ENCODE measurements around the gene MAEA. TPM values are rescaled to one million over a fixed set of nuclear protein-coding genes. Genes with fewer than 3 reads are reported as not detected.

The MAEA gene
- total and polyA plus RNA-seq, 4 donors = 20.9 to 33.9 (median 29.8) TPM

DNA sequence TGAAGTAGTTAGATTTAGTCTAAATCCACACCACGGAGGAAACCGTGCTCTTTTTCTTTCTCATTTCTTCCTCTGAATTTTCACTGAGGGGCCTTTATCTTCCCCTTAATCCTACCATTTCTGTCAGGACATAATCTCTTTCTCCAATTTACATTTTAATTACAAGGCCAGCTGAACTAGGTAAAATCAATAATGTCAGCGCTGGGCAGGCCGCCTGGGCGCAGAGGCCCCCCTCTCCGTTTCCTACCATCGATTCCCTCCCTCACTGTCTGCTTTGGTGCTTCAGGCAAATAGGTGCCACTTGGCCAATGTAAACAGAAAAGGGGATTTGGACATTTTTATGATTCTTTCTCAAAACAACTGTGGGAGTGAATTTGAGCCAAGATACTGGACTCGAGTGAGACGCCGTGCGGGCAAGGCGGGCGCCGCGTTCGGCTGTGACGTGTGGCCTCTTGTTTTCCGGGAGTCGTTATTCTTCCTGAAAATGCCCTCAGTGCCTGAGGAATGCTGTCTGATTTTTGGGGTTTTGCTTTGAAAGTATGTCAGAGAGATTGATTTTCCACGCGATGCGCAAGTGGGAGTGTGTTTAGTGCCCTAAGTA, 79.9 kb downstream of the MAEA start:
- Histone ChIP-seq H3K36me3 (ENCODE audit: control insufficient read depth in 4 of 4, insufficient read depth in 3 of 4, low read depth in 1 of 4, low read length in 3 of 4) (peaks cover 0 to 6% (median 3%) of the 10 kb centered on the region in 4 donors), H3K4me1 (ENCODE audit: control insufficient read depth in 4 of 4, insufficient read depth in 4 of 4, low read length in 3 of 4) (peaks cover 6 to 22% (median 9%) of the 10 kb centered on the region in 4 donors), H3K27ac (ENCODE audit: low read depth in 1 of 2, low read length in 2 of 2) (no peak overlapping the region), H3K9me3 (ENCODE audit: control insufficient read depth in 4 of 4, low read length in 3 of 4) (no peaks in the 10 kb centered on the region), H3K27me3 (ENCODE audit: control insufficient read depth in 4 of 4, insufficient read depth in 4 of 4, low read length in 3 of 4) (no peaks in the 10 kb centered on the region), H3K9ac (ENCODE audit: low read depth in 1 of 2, low read length in 2 of 2) (no peak overlapping the region), H3K4me3 (ENCODE audit: low read depth in 1 of 3, low read length in 3 of 3) (no peak overlapping the region)
- DNase-seq (ENCODE audit: low spot score) = no peak
- no peak for TF ChIP-seq GABPA (IDR thresholded peaks at IDR 0.05 in 1 of 2, conservative IDR thresholded peaks at IDR 0.05 in 1 of 2)
- peak; percentile 24 for TF ChIP-seq FOXA2 (IDR thresholded peaks at IDR 0.05)
- 48% methylated on average over 22 of the region's 22 CpGs for WGBS

GRCh38 chr4:1370321-1371124, 80.8 kb downstream of the MAEA start:
- H3K9ac ChIP-seq (ENCODE audit: low read depth in 1 of 2, low read length in 2 of 2) = no peak overlapping the region
- peaks cover 6 to 22% (median 9%) of the 10 kb centered on the region in 4 donors for H3K4me1 ChIP-seq (ENCODE audit: control insufficient read depth in 4 of 4, insufficient read depth in 4 of 4, low read length in 3 of 4)
- TF ChIP-seq TAF1 (conservative IDR thresholded peaks at IDR 0.05) = no peak
- peak in 1 of 2 donors; percentile 6 for TF ChIP-seq HNF4A (conservative IDR thresholded peaks at IDR 0.05)
- H3K4me3 ChIP-seq (ENCODE audit: low read depth in 1 of 3, low read length in 3 of 3) = no peak overlapping the region
- WGBS = 74% methylated on average over 29 of the region's 29 CpGs
- DNase-seq (ENCODE audit: low spot score) = no peak
- peaks cover 0 to 8% (median 4%) of the 10 kb centered on the region in 4 donors for H3K36me3 ChIP-seq (ENCODE audit: control insufficient read depth in 4 of 4, insufficient read depth in 3 of 4, low read depth in 1 of 4, low read length in 3 of 4)
- H3K9me3 ChIP-seq (ENCODE audit: control insufficient read depth in 4 of 4, low read length in 3 of 4) = no peaks in the 10 kb centered on the region
- no peak overlapping the region for H3K27ac ChIP-seq (ENCODE audit: low read depth in 1 of 2, low read length in 2 of 2)
- H3K27me3 ChIP-seq (ENCODE audit: control insufficient read depth in 4 of 4, insufficient read depth in 4 of 4, low read length in 3 of 4) = no peaks in the 10 kb centered on the region

DNA sequence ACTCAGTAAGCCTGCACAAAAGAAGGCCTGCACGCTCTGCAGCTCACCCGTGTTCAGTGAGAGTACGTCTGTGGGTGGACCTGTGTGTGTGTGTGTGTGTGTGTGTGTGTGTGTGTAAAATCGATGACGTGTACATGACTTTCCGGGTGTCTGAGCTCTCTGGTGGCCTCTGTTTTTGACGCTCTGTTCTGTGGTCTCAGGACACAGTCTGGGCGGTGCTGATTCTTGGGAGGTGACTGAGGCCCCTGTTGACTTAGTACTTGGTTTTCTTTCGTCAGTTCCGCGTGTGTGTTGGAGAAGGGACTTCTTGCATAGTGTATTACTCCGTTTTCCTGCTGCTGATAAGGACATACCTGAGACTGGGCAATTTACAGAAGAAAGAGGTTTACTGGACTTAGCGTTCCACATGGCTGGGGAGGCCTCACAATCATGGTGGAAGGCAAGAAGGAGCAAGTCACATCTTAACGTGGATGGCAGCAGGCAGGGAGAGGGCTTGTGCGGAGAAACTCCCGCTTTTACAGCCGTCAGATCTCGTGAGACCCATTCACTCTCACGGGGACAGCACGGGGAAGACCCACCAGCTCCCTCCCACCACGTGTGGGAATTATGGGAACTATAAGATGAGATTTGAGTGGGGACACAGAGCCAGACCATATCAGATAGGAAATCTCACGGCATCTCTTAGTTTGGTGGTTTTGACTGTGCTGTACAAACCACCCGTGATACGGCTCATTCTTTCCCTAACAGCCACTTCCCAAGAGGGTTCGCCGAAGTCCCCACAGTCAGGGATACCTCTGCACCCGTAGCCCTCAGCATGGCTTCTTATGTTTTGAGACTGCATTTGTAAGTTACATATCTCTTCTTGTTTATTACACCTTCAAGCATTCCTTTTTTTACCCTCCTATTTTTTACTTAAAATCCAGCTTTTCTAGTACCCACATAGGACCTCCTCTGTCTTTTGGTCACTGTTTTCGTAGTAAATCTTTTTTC, 81.8 kb downstream of the MAEA start:
- WGBS = 96% methylated on average over 28 of the region's 28 CpGs
- Histone ChIP-seq H3K4me3 (ENCODE audit: low read depth in 1 of 3, low read length in 3 of 3) (no peak overlapping the region), H3K36me3 (ENCODE audit: control insufficient read depth in 4 of 4, insufficient read depth in 3 of 4, low read depth in 1 of 4, low read length in 3 of 4) (peaks cover 0 to 10% (median 5%) of the 10 kb centered on the region in 4 donors), H3K9ac (ENCODE audit: low read depth in 1 of 2, low read length in 2 of 2) (no peak overlapping the region), H3K9me3 (ENCODE audit: control insufficient read depth in 4 of 4, low read length in 3 of 4) (no peaks in the 10 kb centered on the region), H3K27me3 (ENCODE audit: control insufficient read depth in 4 of 4, insufficient read depth in 4 of 4, low read length in 3 of 4) (no peaks in the 10 kb centered on the region), H3K4me1 (ENCODE audit: control insufficient read depth in 4 of 4, insufficient read depth in 4 of 4, low read length in 3 of 4) (peaks cover 6 to 22% (median 9%) of the 10 kb centered on the region in 4 donors), H3K27ac (ENCODE audit: low read depth in 1 of 2, low read length in 2 of 2) (no peak overlapping the region)
- no peak for DNase-seq (ENCODE audit: low spot score)
- no peak for TF ChIP-seq FOXA2 (IDR thresholded peaks at IDR 0.05)
- no peak for TF ChIP-seq ATF3 (IDR thresholded peaks at IDR 0.05)
- TF ChIP-seq RAD21 (IDR thresholded peaks at IDR 0.05) = no peak
- TF ChIP-seq GABPA (IDR thresholded peaks at IDR 0.05 in 1 of 2, conservative IDR thresholded peaks at IDR 0.05 in 1 of 2) = no peak
- no peak for TF ChIP-seq JUND (IDR thresholded peaks at IDR 0.05)
- no peak for TF ChIP-seq NR2F2 (IDR thresholded peaks at IDR 0.05)
- TF ChIP-seq HNF4A (conservative IDR thresholded peaks at IDR 0.05) = no peak
- TF ChIP-seq EGR1 (IDR thresholded peaks at IDR 0.05; ENCODE audit: low read depth in 2 of 2) = no peak
- no peak for TF ChIP-seq SP1 (IDR thresholded peaks at IDR 0.05)
- no peak for TF ChIP-seq TAF1 (conservative IDR thresholded peaks at IDR 0.05)
- no peak for TF ChIP-seq REST (IDR thresholded peaks at IDR 0.05)
- no peak for TF ChIP-seq HNF4G (IDR thresholded peaks at IDR 0.05)
- TF ChIP-seq RXRA (IDR thresholded peaks at IDR 0.05) = no peak
- TF ChIP-seq FOXA1 (IDR thresholded peaks at IDR 0.05) = no peak
- TF ChIP-seq, protein P1, sequence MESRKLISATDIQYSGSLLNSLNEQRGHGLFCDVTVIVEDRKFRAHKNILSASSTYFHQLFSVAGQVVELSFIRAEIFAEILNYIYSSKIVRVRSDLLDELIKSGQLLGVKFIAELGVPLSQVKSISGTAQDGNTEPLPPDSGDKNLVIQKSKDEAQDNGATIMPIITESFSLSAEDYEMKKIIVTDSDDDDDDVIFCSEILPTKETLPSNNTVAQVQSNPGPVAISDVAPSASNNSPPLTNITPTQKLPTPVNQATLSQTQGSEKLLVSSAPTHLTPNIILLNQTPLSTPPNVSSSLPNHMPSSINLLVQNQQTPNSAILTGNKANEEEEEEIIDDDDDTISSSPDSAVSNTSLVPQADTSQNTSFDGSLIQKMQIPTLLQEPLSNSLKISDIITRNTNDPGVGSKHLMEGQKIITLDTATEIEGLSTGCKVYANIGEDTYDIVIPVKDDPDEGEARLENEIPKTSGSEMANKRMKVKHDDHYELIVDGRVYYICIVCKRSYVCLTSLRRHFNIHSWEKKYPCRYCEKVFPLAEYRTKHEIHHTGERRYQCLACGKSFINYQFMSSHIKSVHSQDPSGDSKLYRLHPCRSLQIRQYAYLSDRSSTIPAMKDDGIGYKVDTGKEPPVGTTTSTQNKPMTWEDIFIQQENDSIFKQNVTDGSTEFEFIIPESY (IDR thresholded peaks at IDR 0.05) = no peak
- no peak for TF ChIP-seq MAX (IDR thresholded peaks at IDR 0.05)

Measured in liver (tissue), 9 donors.